A549 (cell line): ENCODE measurements around the gene TMEM250.

ENCODE experiments used
- CHD2 ChIP-seq: fragments of 150-350 bp; IDR thresholded peaks from 2 replicates; pipeline ENCODE4 v1.6.1; 2014; ENCODE audit warnings: low read length; ENCODE audit not compliant: partially characterized antibody
- CTCF ChIP-seq: fragments of >200 bp; sonication (Bioruptor Twin); formaldehyde crosslinking; IDR thresholded peaks from 3 replicates; pipeline ENCODE4 v1.5.1; 2016
- MAZ ChIP-seq: fragments of 150-350 bp; IDR thresholded peaks from 2 replicates; pipeline ENCODE4 v1.6.1; 2014; ENCODE audit warnings: antibody characterized with exemption, low read depth, low read length, borderline replicate concordance
- POLR2A ChIP-seq: IDR thresholded peaks from 2 replicates; pipeline ENCODE4 v1.6.1; 2012; ENCODE audit warnings: mild to moderate bottlenecking, low read length
- TF ChIP-seq, protein P1 (sequence below): fragments of 200-600 bp; sonication (generic); IDR thresholded peaks from 2 replicates; pipeline ENCODE4 v1.6.1; 2016; ENCODE audit warnings: antibody characterized with exemption, mild to moderate bottlenecking, moderate library complexity

- TF ChIP-seq CTCF (no peak), POLR2A (no peak), MAZ (no peak), CHD2 (no peak)
- TF ChIP-seq, protein P1, sequence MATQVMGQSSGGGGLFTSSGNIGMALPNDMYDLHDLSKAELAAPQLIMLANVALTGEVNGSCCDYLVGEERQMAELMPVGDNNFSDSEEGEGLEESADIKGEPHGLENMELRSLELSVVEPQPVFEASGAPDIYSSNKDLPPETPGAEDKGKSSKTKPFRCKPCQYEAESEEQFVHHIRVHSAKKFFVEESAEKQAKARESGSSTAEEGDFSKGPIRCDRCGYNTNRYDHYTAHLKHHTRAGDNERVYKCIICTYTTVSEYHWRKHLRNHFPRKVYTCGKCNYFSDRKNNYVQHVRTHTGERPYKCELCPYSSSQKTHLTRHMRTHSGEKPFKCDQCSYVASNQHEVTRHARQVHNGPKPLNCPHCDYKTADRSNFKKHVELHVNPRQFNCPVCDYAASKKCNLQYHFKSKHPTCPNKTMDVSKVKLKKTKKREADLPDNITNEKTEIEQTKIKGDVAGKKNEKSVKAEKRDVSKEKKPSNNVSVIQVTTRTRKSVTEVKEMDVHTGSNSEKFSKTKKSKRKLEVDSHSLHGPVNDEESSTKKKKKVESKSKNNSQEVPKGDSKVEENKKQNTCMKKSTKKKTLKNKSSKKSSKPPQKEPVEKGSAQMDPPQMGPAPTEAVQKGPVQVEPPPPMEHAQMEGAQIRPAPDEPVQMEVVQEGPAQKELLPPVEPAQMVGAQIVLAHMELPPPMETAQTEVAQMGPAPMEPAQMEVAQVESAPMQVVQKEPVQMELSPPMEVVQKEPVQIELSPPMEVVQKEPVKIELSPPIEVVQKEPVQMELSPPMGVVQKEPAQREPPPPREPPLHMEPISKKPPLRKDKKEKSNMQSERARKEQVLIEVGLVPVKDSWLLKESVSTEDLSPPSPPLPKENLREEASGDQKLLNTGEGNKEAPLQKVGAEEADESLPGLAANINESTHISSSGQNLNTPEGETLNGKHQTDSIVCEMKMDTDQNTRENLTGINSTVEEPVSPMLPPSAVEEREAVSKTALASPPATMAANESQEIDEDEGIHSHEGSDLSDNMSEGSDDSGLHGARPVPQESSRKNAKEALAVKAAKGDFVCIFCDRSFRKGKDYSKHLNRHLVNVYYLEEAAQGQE, result no peak
These were observed 4.1 kb downstream of the TMEM250 start for GRCh38 chr9:136114610-136115009.
